Measurements from ENCODE around the gene FKRP. TPM values are rescaled to one million over a fixed set of nuclear protein-coding genes. Genes with fewer than 3 reads are reported as not detected.

Gene FKRP
- polyA plus RNA-seq, 2 of the 4 experiments (the other 2 are of a cell fraction), result 14.7 to 18.8 TPM

GRCh38 chr19:46788968-46789338, 43.1 kb downstream of the FKRP start:
- H3K9me3 ChIP-seq, result no peaks in the 10 kb centered on the region
- WGBS (ENCODE audit: missing lambda C conversion rate), result 83% methylated on average over 9 of the region's 9 CpGs
- no peak overlapping the region for H3K4me3 ChIP-seq
- ATAC-seq (no peak), FAIRE-seq (no peak), DNase-seq (ENCODE audit: low read depth in 1 of 2, low spot score in 1 of 2) (no peak)
- no peak for TF ChIP-seq MAZ (IDR thresholded peaks at IDR 0.05; ENCODE audit: borderline replicate concordance, low read depth, low read length)
- TF ChIP-seq ATOH8 (CRISPR knock-in tag; IDR thresholded peaks at IDR 0.05; ENCODE audit: low read depth), result no peak
- TF ChIP-seq REST (IDR thresholded peaks at IDR 0.05), result no peak
- TF ChIP-seq RFX5 (IDR thresholded peaks at IDR 0.05), result no peak
- no peak for TF ChIP-seq NFE2L2 (conservative IDR thresholded peaks at IDR 0.05; ENCODE audit: low read length)
- TF ChIP-seq GATA3 (IDR thresholded peaks at IDR 0.05; ENCODE audit: borderline replicate concordance), result no peak
- TF ChIP-seq EHF (CRISPR knock-in tag; IDR thresholded peaks at IDR 0.05), result no peak
- no peak for TF ChIP-seq PHF8 (IDR thresholded peaks at IDR 0.05; ENCODE audit: borderline replicate concordance, low read depth)
- ChIA-PET POLR2A (interaction anchor here (0.6 to 3.5 kb wide), 38 partner anchors 8 to 325 kb away, joined by 3 to 78 read pairs (median 4); partner anchors contain the start of genes AP2S1, ARHGAP35 and ZC3H4), CTCF (interaction anchor here (0.7 to 13.9 kb wide), 11 partner anchors 8 to 202 kb away, joined by 3 to 159 read pairs (median 9); no protein-coding TSS in a partner anchor)
- H3K4me1 ChIP-seq, result peaks cover 40% of the 10 kb centered on the region
- H3K4me2 ChIP-seq, result peak overlapping the region; percentile 44
- H3K27ac ChIP-seq, result peak overlapping the region in 1 of 2 experiments; percentile 58; a peak in 3 of 6 replicates

- H3K27ac ChIP-seq, result peak overlapping the region in 1 of 2 experiments; percentile 58; a peak in 1 of 6 replicates
- ChIA-PET CTCF (interaction anchor here (0.9 to 13.9 kb wide), 13 partner anchors 8 to 202 kb away, joined by 4 to 159 read pairs (median 8); no protein-coding TSS in a partner anchor), POLR2A (interaction anchor here (0.9 to 3.5 kb wide), 7 partner anchors 23 to 212 kb away, joined by 3 to 78 read pairs (median 6); partner anchors contain the start of gene AP2S1)
- H3K4me1 ChIP-seq, result peaks cover 36% of the 10 kb centered on the region
- TF ChIP-seq HOXB13 (CRISPR knock-in tag; IDR thresholded peaks at IDR 0.05; ENCODE audit: low read depth) (no peak), CHD2 (IDR thresholded peaks at IDR 0.05; ENCODE audit: low read length, partially characterized antibody) (no peak), EP300 (IDR thresholded peaks at IDR 0.05) (no peak), CBX8 (IDR thresholded peaks at IDR 0.05) (no peak), RCOR1 (IDR thresholded peaks at IDR 0.05; ENCODE audit: low read depth, low read length) (no peak), NR3C1 (IDR thresholded peaks at IDR 0.05) (no peak), EHMT2 (IDR thresholded peaks at IDR 0.05; ENCODE audit: low read depth) (no peak)
- DNase-seq (ENCODE audit: low read depth in 1 of 2, low spot score in 1 of 2), result no peak
- no peak overlapping the region for H3K4me2 ChIP-seq
- FAIRE-seq, result no peak
- no peak overlapping the region for H3K4me3 ChIP-seq
- no peak for ATAC-seq
- 91% methylated on average over 8 of the region's 8 CpGs for WGBS (ENCODE audit: missing lambda C conversion rate)
- H3K9me3 ChIP-seq, result no peaks in the 10 kb centered on the region
Observed at GRCh38 chr19:46789371-46789770, 43.5 kb downstream of the FKRP start.

- ATAC-seq (no peak), FAIRE-seq (peak; percentile 23), DNase-seq (ENCODE audit: low read depth in 1 of 2, low spot score in 1 of 2) (no peak)
- ChIA-PET CTCF (interaction anchor here (0.6 to 13.9 kb wide), 11 partner anchors 13 to 262 kb away, joined by 3 to 130 read pairs (median 5); no protein-coding TSS in a partner anchor), POLR2A (no interaction called here)
- 85% methylated on average over 5 of the region's 5 CpGs for WGBS (ENCODE audit: missing lambda C conversion rate)
- no peaks in the 10 kb centered on the region for H3K9me3 ChIP-seq
- no peak overlapping the region for H3K4me3 ChIP-seq
- peak overlapping the region; percentile 59; the same call in 1 of the 3 replicates for H3K4me2 ChIP-seq
- H3K4me1 ChIP-seq, result peaks cover 34% of the 10 kb centered on the region
- TF ChIP-seq EHMT2 (IDR thresholded peaks at IDR 0.05; ENCODE audit: low read depth) (no peak), GATA3 (IDR thresholded peaks at IDR 0.05; ENCODE audit: borderline replicate concordance) (peak; percentile 69), ELK1 (IDR thresholded peaks at IDR 0.05; ENCODE audit: low read depth, low read length) (no peak)
- peak overlapping the region in 1 of 2 experiments; percentile 70; a peak in 3 of 6 replicates for H3K27ac ChIP-seq
Observed at GRCh38 chr19:46791944-46792343, 46.1 kb downstream of the FKRP start.

Measured in A549 (cell line).